HG02623 (cell line): ENCODE measurements around the gene IFIT1B.
"Not testable (repeated sequence)": the region's sequence is repeated elsewhere in the genome, so short reads cannot be mapped to it uniquely, and the experiment has no call there.

Experiments
- ATAC-seq: cut with Tn5 transposase; IDR thresholded peaks from one replicate; pipeline ENCODE4 v1.9.1; 2021; ENCODE audit warnings: moderate library complexity; ENCODE audit not compliant: unreplicated experiment

IFIT1B gene

DNA sequence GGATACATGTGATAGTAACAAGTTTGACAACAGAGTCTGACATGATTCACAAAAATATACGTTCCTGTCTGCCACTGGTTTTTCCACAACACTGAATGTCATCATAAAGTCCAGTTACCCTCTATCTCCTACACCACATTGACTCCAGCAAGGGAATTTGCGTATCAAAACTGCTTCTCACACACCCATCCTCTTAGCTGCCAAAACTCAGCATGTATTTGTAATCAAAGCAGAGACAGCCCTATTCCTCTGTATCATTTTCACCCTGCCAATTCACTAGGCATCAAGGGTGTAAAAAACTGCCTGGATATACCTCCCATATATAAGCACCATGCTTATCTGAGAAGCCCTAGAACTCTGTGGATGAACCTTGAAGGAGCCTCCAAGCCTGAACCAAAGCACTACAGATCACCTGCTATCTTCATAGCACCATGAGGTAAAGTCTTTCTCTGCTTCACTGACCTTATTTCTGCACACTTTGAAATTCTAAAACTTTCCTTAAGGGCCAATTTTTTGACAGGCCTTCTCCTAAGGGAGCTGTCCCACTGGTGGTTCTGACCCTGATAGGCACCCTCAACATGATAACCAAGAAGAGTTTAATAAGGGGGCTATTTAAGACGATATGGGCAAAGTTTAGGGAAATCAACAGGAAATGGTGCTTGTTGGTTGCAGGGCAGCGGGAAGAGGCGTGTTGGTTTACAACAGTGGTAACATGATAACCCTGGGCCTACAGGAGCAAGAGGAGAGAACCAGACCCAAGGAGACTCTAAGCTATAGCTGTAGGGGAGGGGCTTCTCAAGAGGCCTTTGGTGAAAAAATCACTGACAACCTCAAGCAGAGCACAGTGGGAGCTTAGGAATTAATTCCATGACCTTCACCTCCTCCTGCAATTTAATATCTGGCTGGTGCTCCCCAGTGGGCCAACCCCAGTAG is at the start of gene IFIT1B:
TSS of gene IFIT1B (plus strand) at position 352 of the 933 bp plus-strand sequence. CDS start at position 432, 80 bp downstream.
- no peak for ATAC-seq

DNA sequence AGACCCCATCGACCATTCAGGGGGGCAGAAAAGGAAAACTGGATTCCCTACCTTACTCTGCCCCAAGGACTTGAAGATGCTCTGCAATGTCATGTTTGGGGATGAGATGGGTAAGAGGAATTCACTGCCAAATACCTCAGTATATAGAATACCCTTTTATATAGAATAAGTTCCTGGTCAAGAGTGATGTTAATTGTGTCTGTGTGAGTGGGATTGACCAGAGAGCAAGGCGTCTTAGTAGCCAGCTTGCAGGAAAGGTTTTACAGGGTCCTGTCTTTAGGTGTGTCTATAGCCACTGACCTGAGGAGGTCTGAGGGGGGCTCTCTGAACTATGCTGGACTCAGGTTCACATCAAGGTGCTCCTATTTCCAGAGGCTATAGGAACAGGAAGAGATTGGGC is 48.7 kb upstream of the IFIT1B start:
- ATAC-seq, result no peak

DNA sequence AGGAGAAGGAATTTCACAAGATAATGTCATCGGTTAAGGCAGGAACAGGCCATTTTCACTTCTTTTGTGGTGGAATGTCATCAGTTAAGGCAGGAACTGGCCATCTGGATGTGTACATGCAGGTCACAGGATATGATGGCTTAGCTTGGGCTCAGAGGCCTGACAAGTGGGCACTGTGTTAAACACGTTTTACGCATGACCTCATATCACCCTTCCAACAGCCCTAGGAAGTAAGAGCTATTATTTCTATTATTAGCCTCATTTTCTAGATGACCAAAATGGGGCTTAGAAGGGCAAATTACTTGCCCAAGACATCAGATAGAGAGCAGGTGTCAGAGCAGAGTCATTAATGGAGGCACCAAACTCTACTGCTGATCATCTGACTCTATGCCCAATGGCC is 47.8 kb upstream of the IFIT1B start:
- ATAC-seq, result not testable (repeated sequence)

GRCh38 chr10:89330537-89331212 is 47.2 kb upstream of the IFIT1B start:
- no peak for ATAC-seq

DNA sequence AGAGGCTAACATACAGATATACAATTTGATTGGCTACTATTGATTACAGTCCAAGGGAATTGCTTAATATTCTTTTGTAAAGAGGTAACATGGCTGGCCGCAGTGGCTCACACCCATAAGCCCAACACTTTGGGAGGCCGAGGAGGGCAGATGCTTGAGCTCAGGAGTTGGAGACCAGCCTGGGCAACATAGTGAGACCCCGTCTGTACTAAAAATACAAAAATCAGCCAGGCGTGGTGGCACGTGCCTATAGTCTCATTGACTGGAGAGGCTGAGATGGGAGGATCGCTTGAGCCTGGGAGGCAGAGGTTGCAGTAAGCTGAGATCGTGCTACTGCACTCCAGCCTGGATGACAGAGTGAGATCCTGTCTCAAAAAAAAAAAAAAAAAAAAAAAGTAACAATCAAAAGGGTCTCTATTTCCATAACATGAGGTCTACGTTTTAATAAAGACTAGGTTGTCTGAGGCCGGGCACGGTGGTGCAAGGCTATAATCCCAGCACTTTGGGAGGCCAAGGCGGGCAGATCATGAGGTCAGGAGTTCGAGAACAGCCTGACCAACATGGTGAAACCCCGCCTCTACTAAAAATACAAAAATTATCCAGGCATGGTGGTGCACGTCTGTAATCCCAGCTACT is 46.3 kb upstream of the IFIT1B start:
- ATAC-seq, result not testable (repeated sequence)

- no peak for ATAC-seq
These were observed 45.7 kb upstream of the IFIT1B start for GRCh38 chr10:89332123-89332633.

GRCh38 chr10:89335226-89335625 is 42.6 kb upstream of the IFIT1B start:
- no peak for ATAC-seq

- ATAC-seq, result no peak
These were observed 41.6 kb upstream of the IFIT1B start for GRCh38 chr10:89336241-89336640.

GRCh38 chr10:89337484-89337883 is 40.4 kb upstream of the IFIT1B start:
- no peak for ATAC-seq

GRCh38 chr10:89338713-89339112 is 39.1 kb upstream of the IFIT1B start:
- ATAC-seq, result no peak

DNA sequence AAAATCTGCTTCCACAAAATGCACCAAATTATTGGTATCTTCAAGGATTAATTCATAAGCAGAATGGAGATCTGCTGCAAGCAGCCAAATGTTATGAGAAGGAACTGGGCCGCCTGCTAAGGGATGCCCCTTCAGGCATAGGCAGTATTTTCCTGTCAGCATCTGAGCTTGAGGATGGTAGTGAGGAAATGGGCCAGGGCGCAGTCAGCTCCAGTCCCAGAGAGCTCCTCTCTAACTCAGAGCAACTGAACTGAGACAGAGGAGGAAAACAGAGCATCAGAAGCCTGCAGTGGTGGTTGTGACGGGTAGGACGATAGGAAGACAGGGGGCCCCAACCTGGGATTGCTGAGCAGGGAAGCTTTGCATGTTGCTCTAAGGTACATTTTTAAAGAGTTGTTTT is 38.0 kb upstream of the IFIT1B start:
- no peak for ATAC-seq

DNA sequence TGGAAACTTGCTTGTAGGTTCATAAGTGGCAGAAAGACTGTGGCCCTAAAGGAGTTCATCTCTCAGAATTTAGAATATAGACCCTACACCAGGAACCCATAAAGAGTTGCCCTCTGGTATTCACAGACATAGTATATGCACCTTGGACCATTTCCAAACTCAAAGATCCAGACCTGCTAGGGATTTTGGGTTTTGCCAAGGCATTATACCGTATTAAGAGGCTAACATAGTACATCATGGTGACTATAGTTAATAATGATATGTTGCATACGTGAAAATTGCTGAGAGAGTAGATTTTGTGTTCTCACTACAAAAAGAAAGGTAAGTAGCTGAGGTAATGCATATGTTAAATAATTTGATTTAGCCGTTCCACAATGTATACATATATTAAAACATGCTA is 36.2 kb upstream of the IFIT1B start:
- no peak for ATAC-seq

DNA sequence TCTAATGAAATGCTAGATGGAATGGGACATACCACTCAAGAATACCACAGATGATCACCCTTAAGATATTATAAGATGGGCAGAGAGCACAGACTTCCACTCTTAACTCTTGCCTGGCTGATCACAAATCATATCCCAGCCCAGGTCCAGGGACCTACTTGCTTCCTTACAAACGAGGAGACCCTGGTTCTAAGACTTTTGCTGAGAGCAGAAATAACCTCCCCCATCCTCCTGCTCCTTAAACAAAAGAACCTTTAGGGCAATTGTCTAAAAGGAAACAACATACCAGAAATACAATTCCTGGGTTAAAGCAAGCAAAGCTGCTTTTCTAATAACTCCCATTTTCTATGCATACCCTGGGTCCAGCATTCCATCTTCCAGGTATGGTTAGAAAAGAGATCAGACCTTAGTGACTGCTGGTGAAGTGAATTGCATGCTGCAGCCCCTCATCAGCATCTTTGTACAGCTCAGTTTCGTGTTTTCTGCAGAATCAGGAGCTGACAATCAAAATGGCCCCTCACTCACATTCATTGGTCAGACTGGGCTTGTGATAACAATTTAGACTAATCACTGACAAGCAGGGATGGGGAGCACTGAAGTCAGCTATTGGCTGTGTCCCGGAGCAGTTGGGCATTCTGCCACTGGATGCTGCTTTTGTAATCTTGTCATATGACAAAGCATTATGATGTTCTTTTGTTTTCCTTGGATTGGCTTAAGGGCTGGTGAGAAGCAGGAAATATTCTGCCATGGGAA is 35.5 kb upstream of the IFIT1B start:
- no peak for ATAC-seq

GRCh38 chr10:89343089-89343767 is 34.6 kb upstream of the IFIT1B start:
- no peak for ATAC-seq

DNA sequence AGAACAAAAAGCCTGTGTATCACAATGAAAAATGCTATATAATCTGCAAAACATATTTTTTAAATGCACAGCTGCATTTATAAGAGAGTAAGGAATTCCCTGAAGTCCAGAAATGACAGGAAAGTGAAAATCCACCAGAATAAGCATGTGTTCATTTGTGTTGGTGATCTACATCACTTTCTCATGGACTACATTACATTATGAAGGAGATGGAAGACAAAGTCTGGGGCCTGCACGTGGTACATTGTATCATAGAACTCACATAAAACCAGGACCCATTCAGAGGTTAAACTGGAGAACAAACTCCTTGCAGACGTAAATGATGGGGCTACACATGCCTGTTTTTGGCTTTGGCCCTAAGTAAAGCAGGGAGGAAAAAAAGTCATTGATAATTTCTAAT is 33.7 kb upstream of the IFIT1B start:
- ATAC-seq, result no peak

DNA sequence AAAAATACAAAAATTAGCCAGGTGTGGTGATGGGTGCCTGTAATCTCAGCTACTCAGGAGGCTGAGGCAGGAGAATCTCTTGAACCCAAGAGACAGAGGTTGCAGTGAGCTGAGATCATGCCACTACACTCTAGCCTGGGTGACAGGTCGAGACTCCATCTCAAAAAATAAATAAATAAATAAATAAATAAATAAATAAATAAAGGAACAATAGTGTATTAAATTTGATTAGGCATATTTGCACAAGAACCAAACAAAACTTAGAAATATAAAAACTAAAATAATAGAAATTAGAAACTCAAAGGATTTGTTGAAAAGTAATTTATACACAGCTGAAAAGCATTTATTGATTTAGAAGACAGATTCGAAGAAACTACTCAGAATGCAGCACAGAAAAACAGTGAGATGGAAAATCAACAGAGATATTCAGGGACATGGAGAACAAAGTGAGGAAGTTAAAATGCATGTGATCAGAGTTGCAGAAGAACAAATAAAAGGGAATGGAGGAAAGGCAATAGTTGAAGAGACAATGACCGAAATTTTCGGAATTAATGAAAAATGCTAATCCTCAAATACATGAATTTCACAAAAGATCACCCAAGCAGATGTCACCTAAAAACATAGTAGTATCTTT is 32.4 kb upstream of the IFIT1B start:
- ATAC-seq, result no peak

DNA sequence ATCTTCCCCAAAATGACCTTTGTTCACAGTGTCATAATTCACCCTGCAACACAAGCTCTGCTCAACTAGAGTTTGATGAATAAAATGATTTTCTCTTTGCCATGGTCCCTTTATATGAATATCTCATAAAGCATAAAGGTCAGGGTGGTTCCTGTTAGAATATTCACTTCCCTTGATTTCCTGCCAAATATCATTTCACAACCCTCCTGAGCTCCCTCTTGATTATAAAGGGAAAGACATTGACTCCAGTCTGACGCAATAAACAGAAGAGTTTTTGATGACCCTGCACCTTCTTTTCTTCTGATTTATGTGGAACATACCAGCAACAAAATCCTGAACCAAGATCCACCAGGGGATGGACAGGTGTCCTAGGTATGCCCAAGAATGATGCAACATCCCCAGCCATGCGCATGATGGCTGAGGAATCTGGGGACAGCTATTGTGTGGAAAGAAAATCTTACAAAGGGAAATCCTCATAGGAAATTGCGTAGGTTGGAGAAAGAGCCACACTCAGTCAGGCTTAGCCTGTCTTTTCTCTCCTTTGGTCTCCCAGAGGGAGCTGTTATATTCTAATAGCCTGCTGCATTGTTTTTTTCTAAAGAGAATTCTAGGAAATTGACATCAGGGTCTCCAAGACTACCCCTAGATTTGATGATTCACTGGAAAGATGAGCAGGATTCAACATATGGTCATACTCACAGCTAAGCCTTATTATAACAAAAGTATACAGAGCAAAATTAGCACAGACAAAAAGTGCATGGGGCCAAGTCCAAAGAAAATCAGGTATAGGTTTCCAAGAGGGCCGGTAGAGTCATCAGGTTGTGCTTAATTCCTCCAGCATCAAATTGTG is 31.2 kb upstream of the IFIT1B start:
- no peak for ATAC-seq

DNA sequence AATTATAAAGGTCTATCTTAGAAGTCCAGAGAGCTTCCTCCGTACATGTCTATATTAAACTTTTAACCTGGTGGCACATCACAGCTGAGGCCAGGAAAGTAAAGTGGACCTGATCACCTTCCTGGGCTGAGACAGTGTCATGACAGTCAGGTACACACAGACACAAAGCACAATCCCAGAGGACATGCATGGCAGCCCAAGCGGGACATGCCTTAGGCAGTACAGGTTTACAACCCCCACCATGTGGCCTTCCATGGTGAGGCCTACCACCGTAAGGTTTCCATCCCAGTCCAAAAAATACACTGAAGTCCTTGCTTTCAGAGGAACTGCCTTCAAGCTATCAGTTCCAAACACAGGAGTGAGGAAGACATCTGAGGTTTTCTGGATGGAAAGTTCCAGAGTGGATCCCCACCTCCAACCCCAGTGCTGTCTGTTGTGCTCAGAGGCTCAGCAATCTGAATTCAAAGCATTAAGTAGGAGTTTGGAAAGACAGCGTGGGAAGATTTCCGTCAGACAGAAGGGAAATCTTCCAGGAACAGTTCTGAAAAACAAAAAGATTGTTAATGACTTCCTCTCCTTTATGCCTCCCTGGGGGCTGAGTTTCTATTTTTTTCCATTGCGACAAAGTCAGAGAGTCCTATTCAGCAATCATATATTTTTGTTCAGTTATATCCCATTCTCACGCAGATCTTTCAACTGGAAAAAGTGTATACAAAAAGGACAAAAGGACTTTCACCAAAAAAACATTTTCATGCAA is 30.0 kb upstream of the IFIT1B start:
- ATAC-seq, result no peak
